IMR-90 (cell line): ENCODE data around the gene SPG11. TPM values are rescaled to one million over a fixed set of nuclear protein-coding genes. Genes with fewer than 3 reads are reported as not detected.

Source experiments
- ATAC-seq: fragments of 200-7000 bp; cut with Tn5 transposase; 2 replicates; pipeline ENCODE4 v1.9.1; 2020; ENCODE audit warnings: low read depth, mild to moderate bottlenecking, moderate library complexity
- BruUV-seq: library from RNA; stranded (reverse); fragments of 400-500 nt; replicated peaks from 2 replicates; lab custom pipeline; 2021; lab: Mats Ljungman, UMichigan
- CTCF ChIA-PET: fragments of 300-600 bp; formaldehyde crosslinking; extraction: SDS; loops from one replicate; lab custom pipeline; 2021; ENCODE audit warnings: antibody characterized with exemption; lab: Yijun Ruan, JAX
- POLR2A ChIA-PET: fragments of 300-600 bp; sonication (Branson Sonifier 250); formaldehyde crosslinking; loops from one replicate; lab custom pipeline; 2022; ENCODE audit warnings: antibody characterized with exemption; ENCODE audit not compliant: unreplicated experiment; lab: Charles Lee
- DNase-seq: peaks from one replicate; pipeline ENCODE4 v3.0.0; 2013
- H2AFZ ChIP-seq: replicated peaks from 2 replicates; pipeline ENCODE3; 2013; ENCODE audit warnings: low read length, mild to moderate bottlenecking; ENCODE audit not compliant: poor library complexity
- H2AK5ac ChIP-seq: 2 replicates; pipeline ENCODE4 v1.6.1; 2013; ENCODE audit warnings: low read depth, low read length, inconsistent platforms
- H2AK9ac ChIP-seq: replicated peaks from 2 replicates; pipeline ENCODE3; 2013; ENCODE audit warnings: mild to moderate bottlenecking, low read depth, low read length, moderate library complexity; ENCODE audit not compliant: poor library complexity
- H2BK120ac ChIP-seq: 2 replicates; pipeline ENCODE4 v1.6.1; 2013; ENCODE audit warnings: low read depth, low read length, inconsistent platforms
- H2BK15ac ChIP-seq: 3 replicates; pipeline ENCODE4 v1.6.1; 2013; ENCODE audit warnings: low read depth, low read length, inconsistent platforms
- H2BK20ac ChIP-seq: 2 replicates; pipeline ENCODE4 v1.6.1; 2013; ENCODE audit warnings: low read depth, mild to moderate bottlenecking, inconsistent platforms, low read length, moderate library complexity
- H2BK5ac ChIP-seq: 2 replicates; pipeline ENCODE4 v1.6.1; 2013; ENCODE audit warnings: mild to moderate bottlenecking, low read depth, low read length, inconsistent platforms; ENCODE audit not compliant: poor library complexity, severe bottlenecking
- H3K14ac ChIP-seq: replicated peaks from 2 replicates; pipeline ENCODE4 v1.6.1; 2013; ENCODE audit warnings: low read depth, low read length, inconsistent platforms
- H3K18ac ChIP-seq: 2 replicates; pipeline ENCODE4 v1.6.1; 2013; ENCODE audit warnings: low read depth, low read length, control low read depth
- H3K23ac ChIP-seq: 2 replicates; pipeline ENCODE4 v1.6.1; 2013; ENCODE audit warnings: low read depth, low read length, inconsistent platforms
- H3K27ac ChIP-seq: 2 replicates; pipeline ENCODE4 v1.5.1; 2013; ENCODE audit warnings: mild to moderate bottlenecking, control low read depth, low read length; ENCODE audit not compliant: insufficient read depth
- H3K27me3 ChIP-seq: 2 replicates; pipeline ENCODE4 v1.6.1; 2013; ENCODE audit warnings: low read length; ENCODE audit not compliant: control insufficient read depth, insufficient read depth
- H3K36me3 ChIP-seq: 2 replicates; pipeline ENCODE4 v1.6.1; 2013; ENCODE audit warnings: low read length, mixed read lengths; ENCODE audit not compliant: control insufficient read depth, insufficient read depth
- H3K4ac ChIP-seq: 2 replicates; pipeline ENCODE4 v1.6.1; 2013; ENCODE audit warnings: low read depth, low read length, inconsistent platforms
- H3K4me1 ChIP-seq: 2 replicates; pipeline ENCODE4 v1.6.1; 2013; ENCODE audit warnings: low read length, mixed read lengths; ENCODE audit not compliant: control insufficient read depth, insufficient read depth
- H3K4me2 ChIP-seq: 2 replicates; pipeline ENCODE4 v1.6.1; 2013; ENCODE audit warnings: low read depth, mild to moderate bottlenecking, control low read depth, low read length, moderate library complexity
- H3K4me3 ChIP-seq: 2 replicates; pipeline ENCODE4 v1.5.1; 2013; ENCODE audit warnings: low read depth, mild to moderate bottlenecking, control low read depth, low read length, moderate library complexity; ENCODE audit not compliant: insufficient read depth
- H3K56ac ChIP-seq: 2 replicates; pipeline ENCODE4 v1.6.1; 2013; ENCODE audit warnings: low read length, inconsistent platforms; ENCODE audit not compliant: insufficient read depth; ENCODE audit errors: extremely low read depth
- H3K79me1 ChIP-seq, 2 experiments: 2 replicates each; pipeline ENCODE4 v1.6.1; 2013; ENCODE audit warnings: low read length in 2 of 2, inconsistent platforms in 1 of 2, low read depth in 1 of 2
- H3K9ac ChIP-seq: 2 replicates; pipeline ENCODE4 v1.6.1; 2013; ENCODE audit warnings: low read depth, low read length, control low read depth
- H3K9me1 ChIP-seq: 2 replicates; pipeline ENCODE4 v1.6.1; 2013; ENCODE audit warnings: low read length, inconsistent platforms; ENCODE audit not compliant: insufficient read depth
- H3K9me3 ChIP-seq: 2 replicates; pipeline ENCODE4 v1.6.1; 2013; ENCODE audit warnings: low read length; ENCODE audit not compliant: control insufficient read depth, insufficient read depth
- H4K20me1 ChIP-seq: 2 replicates; pipeline ENCODE4 v1.6.1; 2013; ENCODE audit warnings: low read length, inconsistent platforms; ENCODE audit not compliant: insufficient read depth
- H4K5ac ChIP-seq: 2 replicates; pipeline ENCODE4 v1.6.1; 2013; ENCODE audit warnings: mild to moderate bottlenecking, low read depth, low read length, control low read depth
- H4K8ac ChIP-seq, 2 experiments: 2 replicates each; pipeline ENCODE4 v1.6.1; 2013; ENCODE audit warnings: low read depth in 2 of 2, low read length in 2 of 2, control low read depth in 1 of 2, inconsistent platforms in 1 of 2
- H4K91ac ChIP-seq: 2 replicates; pipeline ENCODE4 v1.6.1; 2013; ENCODE audit warnings: low read depth, low read length, inconsistent platforms; ENCODE audit not compliant: insufficient read depth
- FOS ChIP-seq: fragments of 150-350 bp; IDR thresholded peaks from 2 replicates; pipeline ENCODE4 v1.6.1; 2016; ENCODE audit warnings: low read depth, low read length
- MXI1 ChIP-seq: IDR thresholded peaks from 2 replicates; pipeline ENCODE4 v1.6.1; 2012; ENCODE audit warnings: low read depth, mild to moderate bottlenecking, low read length, moderate library complexity, borderline replicate concordance
- RFX5 ChIP-seq: IDR thresholded peaks from 2 replicates; pipeline ENCODE4 v1.8.0; 2012; ENCODE audit warnings: low read depth, mild to moderate bottlenecking, low read length, moderate library complexity
- SMC3 ChIP-seq: fragments of 150-350 bp; IDR thresholded peaks from 2 replicates; pipeline ENCODE4 v1.6.1; 2016; ENCODE audit warnings: low read depth, mild to moderate bottlenecking, antibody characterized with exemption, low read length, moderate library complexity
- WGBS, 2 experiments: methylation state at CpG; one replicate each; pipeline versions ENCODE4 v1.1.5 to v1.1.7; 2013; ENCODE audit warnings: missing lambda C conversion rate in 2 of 2; ENCODE audit not compliant: insufficient read length in 1 of 2; ENCODE audit errors: extremely low coverage in 2 of 2; 5-methylcytosine and 5-hydroxymethylcytosine counted together
- dilution Hi-C: fragments of 300-500 bp; cut with HindIII; formaldehyde crosslinking; loops from one replicate; pipeline ENCODE4 v1.14.3; 2018; ENCODE audit warnings: low sequenced_read_pairs; ENCODE audit not compliant: unreplicated experiment
- in situ Hi-C: fragments of 300-500 bp; cut with MboI; formaldehyde crosslinking; loops from 3 replicates; pipeline ENCODE4 v1.14.3; 2019; ENCODE audit warnings: low sequenced_read_pairs, inconsistent platforms, mixed read lengths
- intact Hi-C: fragments of 100-400 bp; cut with micrococcal nuclease; formaldehyde crosslinking; loops from 2 replicates; pipeline ENCODE4 v1.10.0; 2022
- polyA plus RNA-seq, 3 experiments: library from polyadenylated mRNA; depleted of rRNA; stranded (reverse); fragments of >200 nt; gene quantifications; 2 replicates each; pipeline ENCODE4 v1.2.3, GENCODE V29; 2012; ENCODE audit warnings: low replicate concordance in 1 of 3
- total RNA-seq: library from RNA; depleted of rRNA; stranded (reverse); fragments of >200 nt; gene quantifications from 2 replicates; pipeline ENCODE4 v1.2.3, GENCODE V29; 2012
- TF ChIP-seq, protein P1 (sequence below): fragments of 150-350 bp; IDR thresholded peaks from 2 replicates; pipeline ENCODE4 v1.6.1; 2016; ENCODE audit warnings: low read depth, mild to moderate bottlenecking, low read length, moderate library complexity, borderline replicate concordance

The SPG11 gene
- total and polyA plus RNA-seq, 2 of the 4 experiments (the other 2 are of a cell fraction) = 30.8 to 32.6 TPM

DNA sequence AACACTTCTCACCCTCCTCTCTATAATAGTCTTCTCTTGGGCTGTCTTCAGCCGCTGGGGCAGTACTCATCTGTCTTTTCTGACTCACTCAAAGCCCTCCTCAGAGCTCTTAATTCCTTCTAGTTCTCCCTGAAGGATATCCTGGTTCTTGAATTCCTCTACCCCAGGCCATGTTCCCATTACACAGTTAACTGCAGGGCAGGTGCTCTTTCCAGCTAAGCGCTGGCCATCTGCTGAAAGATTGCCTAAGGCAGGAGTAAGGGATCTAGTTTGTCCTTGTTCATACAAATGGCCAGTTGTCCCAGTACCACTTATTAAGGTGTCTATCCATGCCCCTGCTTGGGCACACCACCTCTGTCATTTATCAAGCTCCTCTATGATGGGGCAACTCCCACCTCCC lies 10.2 kb upstream of the SPG11 start:
- Histone ChIP-seq H4K5ac (no peak overlapping the region), H3K9me1 (no peaks in the 10 kb centered on the region; the same call in 1 of the 2 replicates), H2AFZ (no peak overlapping the region), H3K27me3 (peaks cover 37% of the 10 kb centered on the region), H4K8ac (no peak overlapping the region), H4K20me1 (no peaks in the 10 kb centered on the region), H2BK5ac (no peak overlapping the region), H2BK120ac (no peak overlapping the region), H2BK20ac (no peak overlapping the region), H3K27ac (no peak overlapping the region), H3K18ac (no peak overlapping the region), H3K79me1 (no peaks in the 10 kb centered on the region), H3K4me3 (no peak overlapping the region), H3K23ac (no peak overlapping the region), H3K4ac (no peak overlapping the region), H3K14ac (no peak overlapping the region), H3K36me3 (no peaks in the 10 kb centered on the region), H2AK5ac (no peak overlapping the region), H3K9ac (no peak overlapping the region), H2BK15ac (no peak overlapping the region), H2AK9ac (no peak overlapping the region), H3K9me3 (no peaks in the 10 kb centered on the region), H3K4me2 (no peak overlapping the region), H3K4me1 (no peaks in the 10 kb centered on the region), H3K56ac (no peak overlapping the region), H4K91ac (no peak overlapping the region)
- intact Hi-C loops (no loop called here), dilution Hi-C loops (no loop called here), in situ Hi-C loops (no loop called here)
- no TSS peak for BruUV-seq
- CTCF ChIA-PET = no interaction called here
- DNase-seq (no peak), ATAC-seq (no peak)
- 25% methylated on average over 1 of the region's 2 CpGs; no CpG with 5 or more reads in 1 of the 2 experiments for WGBS, 2 experiments
- TF ChIP-seq SMC3 (no peak), MXI1 (no peak), RFX5 (no peak), FOS (no peak)
- TF ChIP-seq, protein P1, sequence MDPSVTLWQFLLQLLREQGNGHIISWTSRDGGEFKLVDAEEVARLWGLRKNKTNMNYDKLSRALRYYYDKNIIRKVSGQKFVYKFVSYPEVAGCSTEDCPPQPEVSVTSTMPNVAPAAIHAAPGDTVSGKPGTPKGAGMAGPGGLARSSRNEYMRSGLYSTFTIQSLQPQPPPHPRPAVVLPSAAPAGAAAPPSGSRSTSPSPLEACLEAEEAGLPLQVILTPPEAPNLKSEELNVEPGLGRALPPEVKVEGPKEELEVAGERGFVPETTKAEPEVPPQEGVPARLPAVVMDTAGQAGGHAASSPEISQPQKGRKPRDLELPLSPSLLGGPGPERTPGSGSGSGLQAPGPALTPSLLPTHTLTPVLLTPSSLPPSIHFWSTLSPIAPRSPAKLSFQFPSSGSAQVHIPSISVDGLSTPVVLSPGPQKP = no peak
- POLR2A ChIA-PET = no interaction called here
